Measurements from ENCODE around the gene ANKS1A.
A peak's percentile ranks its signal among the peaks of the same experiment; 100 is the strongest.

ANKS1A gene

GRCh38 chr6:35062676-35063574 is 173.9 kb downstream of the ANKS1A start:
- Histone ChIP-seq H3K27ac (ENCODE audit: poor library complexity, severe bottlenecking) (no peak overlapping the region), H3K4me1 (ENCODE audit: insufficient read depth, poor library complexity, severe bottlenecking) (no peaks in the 10 kb centered on the region), H3K27me3 (ENCODE audit: insufficient read depth, poor library complexity, severe bottlenecking) (no peaks in the 10 kb centered on the region), H3K4me3 (ENCODE audit: severe bottlenecking) (no peak overlapping the region), H3K9me3 (ENCODE audit: severe bottlenecking) (no peaks in the 10 kb centered on the region), H3K36me3 (ENCODE audit: low read depth) (no peaks in the 10 kb centered on the region; the same call in 1 of the 2 replicates)
- no peak for ATAC-seq (ENCODE audit: low read depth)
- no peak for DNase-seq (ENCODE audit: low spot score)
- no peak for TF ChIP-seq CTCF (IDR thresholded peaks at IDR 0.05; ENCODE audit: poor library complexity, severe bottlenecking)

DNA sequence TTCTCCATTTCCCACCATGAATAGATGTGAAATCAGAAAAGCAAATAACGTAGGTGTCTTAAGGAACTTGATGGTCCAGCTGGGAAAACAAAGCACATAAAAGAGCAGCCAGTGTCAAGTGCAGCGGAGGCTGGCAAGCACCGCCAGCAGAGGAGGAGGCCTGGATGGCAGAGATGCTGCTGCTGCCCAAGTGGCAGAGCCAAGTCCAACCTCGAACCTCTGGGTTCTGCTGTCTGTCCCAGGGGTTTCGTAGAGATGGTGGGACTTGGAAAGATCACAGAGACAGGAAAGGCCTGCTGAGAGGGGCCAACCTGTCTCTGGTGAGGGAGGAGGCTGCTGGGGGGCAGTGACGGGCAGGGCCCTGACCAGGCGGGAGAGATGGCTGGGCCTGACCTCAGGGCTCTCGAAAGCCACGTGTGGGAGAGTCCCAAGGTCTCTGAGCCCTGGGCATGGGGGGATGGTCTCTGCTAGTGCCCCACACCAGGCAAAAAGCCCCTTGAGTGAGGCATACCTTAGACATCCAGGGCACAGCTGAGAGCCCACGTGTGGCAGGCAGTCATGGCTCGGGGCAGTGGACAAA is 174.7 kb downstream of the ANKS1A start:
- TF ChIP-seq CTCF (IDR thresholded peaks at IDR 0.05; ENCODE audit: poor library complexity, severe bottlenecking): no peak
- no peaks in the 10 kb centered on the region for H3K27me3 ChIP-seq (ENCODE audit: insufficient read depth, poor library complexity, severe bottlenecking)
- no peak overlapping the region for H3K4me3 ChIP-seq (ENCODE audit: severe bottlenecking)
- H3K36me3 ChIP-seq (ENCODE audit: low read depth): no peaks in the 10 kb centered on the region; the same call in 1 of the 2 replicates
- H3K9me3 ChIP-seq (ENCODE audit: severe bottlenecking): no peaks in the 10 kb centered on the region
- DNase-seq (ENCODE audit: low spot score) (no peak), ATAC-seq (ENCODE audit: low read depth) (no peak)
- H3K4me1 ChIP-seq (ENCODE audit: insufficient read depth, poor library complexity, severe bottlenecking): no peaks in the 10 kb centered on the region
- no peak overlapping the region for H3K27ac ChIP-seq (ENCODE audit: poor library complexity, severe bottlenecking)

DNA sequence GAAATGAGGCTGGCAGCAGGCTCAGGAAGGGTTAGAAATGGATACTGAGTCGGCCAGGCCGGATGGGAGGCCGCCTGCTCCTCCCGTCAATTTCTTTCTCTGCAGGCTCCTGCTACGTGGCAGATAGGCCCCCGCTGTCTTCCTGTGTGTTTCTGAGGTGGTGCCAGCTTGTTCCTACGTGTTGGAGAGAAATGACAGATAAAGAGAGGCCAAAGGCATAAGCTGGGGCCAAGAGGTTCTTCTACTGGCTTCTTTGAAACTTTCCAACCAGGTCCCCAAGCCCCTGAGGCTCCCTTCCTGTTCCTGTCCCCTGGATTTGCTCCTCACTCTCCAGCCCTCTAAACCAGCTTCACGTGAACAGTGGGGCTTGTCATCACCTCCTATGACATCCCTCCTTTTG is 175.2 kb downstream of the ANKS1A start:
- ATAC-seq (ENCODE audit: low read depth) (no peak), DNase-seq (ENCODE audit: low spot score) (no peak)
- Histone ChIP-seq H3K4me1 (ENCODE audit: insufficient read depth, poor library complexity, severe bottlenecking) (no peaks in the 10 kb centered on the region), H3K4me3 (ENCODE audit: severe bottlenecking) (no peak overlapping the region), H3K36me3 (ENCODE audit: low read depth) (no peaks in the 10 kb centered on the region; the same call in 1 of the 2 replicates), H3K27ac (ENCODE audit: poor library complexity, severe bottlenecking) (no peak overlapping the region), H3K9me3 (ENCODE audit: severe bottlenecking) (no peaks in the 10 kb centered on the region), H3K27me3 (ENCODE audit: insufficient read depth, poor library complexity, severe bottlenecking) (no peaks in the 10 kb centered on the region)
- no peak for TF ChIP-seq CTCF (IDR thresholded peaks at IDR 0.05; ENCODE audit: poor library complexity, severe bottlenecking)

GRCh38 chr6:35064757-35065440 is 175.8 kb downstream of the ANKS1A start:
- DNase-seq (ENCODE audit: low spot score) (no peak), ATAC-seq (ENCODE audit: low read depth) (0 out of 3 replicates have a peak, but pooled peaks have one; percentile 12)
- Histone ChIP-seq H3K27ac (ENCODE audit: poor library complexity, severe bottlenecking) (no peak overlapping the region), H3K4me1 (ENCODE audit: insufficient read depth, poor library complexity, severe bottlenecking) (no peaks in the 10 kb centered on the region), H3K36me3 (ENCODE audit: low read depth) (no peaks in the 10 kb centered on the region; the same call in 1 of the 2 replicates), H3K9me3 (ENCODE audit: severe bottlenecking) (no peaks in the 10 kb centered on the region), H3K4me3 (ENCODE audit: severe bottlenecking) (no peak overlapping the region), H3K27me3 (ENCODE audit: insufficient read depth, poor library complexity, severe bottlenecking) (no peaks in the 10 kb centered on the region)
- no peak for TF ChIP-seq CTCF (IDR thresholded peaks at IDR 0.05; ENCODE audit: poor library complexity, severe bottlenecking)
